ENCODE results near the gene AATK.

Gene AATK

GRCh38 chr17:81108220-81108619, 57.8 kb downstream of the AATK start:
- DNase-seq = no peak

- DNase-seq = no peak
Observed at GRCh38 chr17:81106716-81107115, 59.3 kb downstream of the AATK start.

GRCh38 chr17:81103379-81103778, 62.6 kb downstream of the AATK start:
- no peak for DNase-seq

GRCh38 chr17:81102869-81103268, 63.2 kb downstream of the AATK start:
- no peak for DNase-seq

GRCh38 chr17:81102352-81102751, 63.7 kb downstream of the AATK start:
- no peak for DNase-seq

- peak; percentile 91 for DNase-seq
Observed at GRCh38 chr17:81101614-81102306, 64.3 kb downstream of the AATK start.

GRCh38 chr17:81100668-81101067, 65.4 kb downstream of the AATK start:
- DNase-seq = no peak

GRCh38 chr17:81099888-81100287, 66.1 kb downstream of the AATK start:
- no peak for DNase-seq

GRCh38 chr17:81097943-81098308, 68.1 kb downstream of the AATK start:
- no peak for DNase-seq

GRCh38 chr17:81097134-81097942, 68.7 kb downstream of the AATK start:
- DNase-seq = peak; percentile 55 to 56

GRCh38 chr17:81096741-81097133, 69.3 kb downstream of the AATK start:
- no peak for DNase-seq

GRCh38 chr17:81095383-81095762, 70.6 kb downstream of the AATK start:
- peak in 1 of 2 donors; percentile 24 for DNase-seq

GRCh38 chr17:81094509-81095382, 71.3 kb downstream of the AATK start:
- DNase-seq = peak; percentile 82 to 90

- no peak for DNase-seq
Observed at GRCh38 chr17:81093619-81094508, 72.2 kb downstream of the AATK start.

- no peak for DNase-seq
Observed at GRCh38 chr17:81092518-81093095, 73.4 kb downstream of the AATK start.

- DNase-seq = no peak
Observed at GRCh38 chr17:81091774-81092517, 74.1 kb downstream of the AATK start.

- DNase-seq = no peak
Observed at GRCh38 chr17:81091154-81091553, 74.9 kb downstream of the AATK start.

- peak in 1 of 2 donors; percentile 45 for DNase-seq
Observed at GRCh38 chr17:81090361-81091136, 75.5 kb downstream of the AATK start.

GRCh38 chr17:81086789-81087551, 79.1 kb downstream of the AATK start:
- DNase-seq = no peak
